H9 (cell line): Measurements from ENCODE around the gene GBP5. TPM values are rescaled to one million over a fixed set of nuclear protein-coding genes. Genes with fewer than 3 reads are reported as not detected.

Experiments used
- DNase-seq: peaks from one replicate; pipeline ENCODE4 v3.0.0-alpha.2; 2017
- H2AFZ ChIP-seq: one replicate; pipeline ENCODE4 v1.6.1; 2013; ENCODE audit warnings: mild to moderate bottlenecking, low read length, control low read depth, moderate library complexity
- H2AK5ac ChIP-seq: 2 replicates; pipeline ENCODE4 v1.6.1; 2013; ENCODE audit warnings: low read length, control low read depth, mixed read lengths; ENCODE audit not compliant: insufficient read length
- H2BK120ac ChIP-seq: one replicate; pipeline ENCODE4 v1.6.1; 2013; ENCODE audit warnings: low read depth, mild to moderate bottlenecking, low read length, control low read depth, inconsistent platforms; ENCODE audit not compliant: poor library complexity, severe bottlenecking
- H2BK12ac ChIP-seq: 2 replicates; pipeline ENCODE4 v1.6.1; 2013; ENCODE audit warnings: low read length, control low read depth, mixed read lengths, low read depth; ENCODE audit not compliant: insufficient read length
- H2BK15ac ChIP-seq: 2 replicates; pipeline ENCODE4 v1.6.1; 2013; ENCODE audit warnings: low read depth, low read length, control low read depth
- H2BK20ac ChIP-seq: one replicate; pipeline ENCODE4 v1.6.1; 2013; ENCODE audit warnings: low read depth, mild to moderate bottlenecking, low read length, control low read depth, inconsistent platforms; ENCODE audit not compliant: poor library complexity, severe bottlenecking
- H2BK5ac ChIP-seq: 2 replicates; pipeline ENCODE4 v1.6.1; 2013; ENCODE audit warnings: low read length, control low read depth, mixed read lengths; ENCODE audit not compliant: insufficient read length
- H3K14ac ChIP-seq: 2 replicates; pipeline ENCODE4 v1.6.1; 2013; ENCODE audit warnings: low read length, control low read depth; ENCODE audit not compliant: insufficient read depth
- H3K18ac ChIP-seq: 2 replicates; pipeline ENCODE4 v1.6.1; 2013; ENCODE audit warnings: low read depth, mild to moderate bottlenecking, mixed read lengths, low read length, control low read depth; ENCODE audit not compliant: insufficient read length
- H3K23ac ChIP-seq: 2 replicates; pipeline ENCODE4 v1.6.1; 2013; ENCODE audit warnings: low read length, control low read depth, mixed read lengths, low read depth; ENCODE audit not compliant: insufficient read length
- H3K23me2 ChIP-seq: 2 replicates; pipeline ENCODE4 v1.6.1; 2013; ENCODE audit warnings: low read depth, mild to moderate bottlenecking, mixed read lengths, low read length, control low read depth; ENCODE audit not compliant: insufficient read length, poor library complexity, severe bottlenecking
- H3K27ac ChIP-seq: 2 replicates; pipeline ENCODE4 v1.5.1; 2013; ENCODE audit warnings: low read length, control low read depth, mixed read lengths, low read depth; ENCODE audit not compliant: insufficient read length
- H3K27me3 ChIP-seq: 2 replicates; pipeline ENCODE4 v1.6.1; 2013; ENCODE audit warnings: low read length, control low read depth, inconsistent platforms; ENCODE audit not compliant: insufficient read depth
- H3K4ac ChIP-seq: 2 replicates; pipeline ENCODE4 v1.6.1; 2013; ENCODE audit warnings: low read depth, mild to moderate bottlenecking, control low read depth, inconsistent platforms, low read length, moderate library complexity
- H3K4me1 ChIP-seq: 2 replicates; pipeline ENCODE4 v1.6.1; 2013; ENCODE audit warnings: low read length, control low read depth, inconsistent platforms; ENCODE audit not compliant: insufficient read depth
- H3K4me2 ChIP-seq: 2 replicates; pipeline ENCODE4 v1.6.1; 2013; ENCODE audit warnings: low read length, control low read depth, mixed read lengths; ENCODE audit not compliant: insufficient read length, insufficient read depth
- H3K56ac ChIP-seq: 2 replicates; pipeline ENCODE4 v1.6.1; 2013; ENCODE audit warnings: low read depth, mild to moderate bottlenecking, mixed read lengths, low read length, control low read depth; ENCODE audit not compliant: insufficient read length
- H3K79me1 ChIP-seq: 2 replicates; pipeline ENCODE4 v1.6.1; 2013; ENCODE audit warnings: low read depth, mild to moderate bottlenecking, moderate library complexity, low read length, control low read depth, inconsistent platforms; ENCODE audit not compliant: insufficient read depth, poor library complexity, severe bottlenecking
- H3K79me2 ChIP-seq: 2 replicates; pipeline ENCODE4 v1.6.1; 2013; ENCODE audit warnings: low read length, control low read depth, inconsistent platforms; ENCODE audit not compliant: insufficient read depth
- H3K9ac ChIP-seq: 2 replicates; pipeline ENCODE4 v1.6.1; 2013; ENCODE audit warnings: low read length, control low read depth, mixed read lengths; ENCODE audit not compliant: insufficient read length; ENCODE audit errors: extremely low read depth
- H3K9me3 ChIP-seq: one replicate; pipeline ENCODE4 v1.6.1; 2013; ENCODE audit warnings: low read depth, low read length, inconsistent platforms; ENCODE audit not compliant: control insufficient read depth
- H3T11ph ChIP-seq: one replicate; pipeline ENCODE4 v1.6.1; 2013; ENCODE audit warnings: mild to moderate bottlenecking, low read length, control low read depth, inconsistent platforms
- H4K20me1 ChIP-seq: one replicate; pipeline ENCODE4 v1.6.1; 2013; ENCODE audit not compliant: control insufficient read depth, insufficient read length, insufficient read depth
- H4K5ac ChIP-seq: 2 replicates; pipeline ENCODE4 v1.6.1; 2013; ENCODE audit warnings: low read depth, mild to moderate bottlenecking, mixed read lengths, low read length, control low read depth; ENCODE audit not compliant: insufficient read length
- H4K8ac ChIP-seq: replicated peaks from 2 replicates; pipeline ENCODE4 v1.6.1; 2013; ENCODE audit warnings: low read length, control low read depth, mixed read lengths, low read depth; ENCODE audit not compliant: insufficient read length
- H4K91ac ChIP-seq: 2 replicates; pipeline ENCODE4 v1.6.1; 2013; ENCODE audit warnings: low read depth, mild to moderate bottlenecking, moderate library complexity, mixed read lengths, low read length, control low read depth; ENCODE audit not compliant: insufficient read length
- H3K27ac Mint-ChIP-seq, 3 experiments: 2 replicates in 2 of 3; 3 replicates in 1 of 3; pipeline ENCODE4 v1.8.0; 2020 to 2021; ENCODE audit warnings: mixed read lengths in 3 of 3, mild to moderate bottlenecking in 1 of 3, moderate library complexity in 1 of 3
- H3K27me3 Mint-ChIP-seq: 2 replicates; pipeline ENCODE4 v1.8.0; 2021; ENCODE audit warnings: low read depth, mild to moderate bottlenecking, moderate library complexity, mixed read lengths
- H3K36me3 Mint-ChIP-seq, 3 experiments: 2 replicates in 2 of 3; 3 replicates in 1 of 3; pipeline ENCODE4 v1.8.0; 2020 to 2021; ENCODE audit warnings: low read depth in 3 of 3, mixed read lengths in 3 of 3; ENCODE audit not compliant: insufficient read depth in 1 of 3
- H3K4me1 Mint-ChIP-seq, 2 experiments: 2 replicates each; pipeline ENCODE4 v1.8.0; 2020; ENCODE audit warnings: mixed read lengths in 2 of 2
- H3K4me3 Mint-ChIP-seq, 2 experiments: 2 replicates in 1 of 2; 3 replicates in 1 of 2; pipeline ENCODE4 v1.8.0; 2020 to 2021; ENCODE audit warnings: mild to moderate bottlenecking in 2 of 2, mixed read lengths in 2 of 2, moderate library complexity in 1 of 2
- H3K9me3 Mint-ChIP-seq, 2 experiments: 2 replicates in 1 of 2; 3 replicates in 1 of 2; pipeline ENCODE4 v1.8.0; 2020; ENCODE audit warnings: mild to moderate bottlenecking in 2 of 2, mixed read lengths in 2 of 2, moderate library complexity in 1 of 2
- CTCF ChIP-seq: fragments of 200-600 bp; sonication (generic); conservative IDR thresholded peaks from 3 replicates; pipeline ENCODE4 v1.8.0; 2021; ENCODE audit warnings: antibody characterized with exemption, mild to moderate bottlenecking
- WGBS: extraction: QIAGEN DNeasy Blood & Tissue Kit; methylation state at CpG from one replicate; pipeline ENCODE4 v1.1.7; 2013; ENCODE audit warnings: missing lambda C conversion rate, low lambda C conversion rate, mixed read lengths; ENCODE audit not compliant: insufficient read length; ENCODE audit errors: extremely low coverage; 5-methylcytosine and 5-hydroxymethylcytosine counted together
- total RNA-seq: library from RNA; stranded (reverse); gene quantifications from 2 replicates; pipeline ENCODE4 v1.2.1, GENCODE V29; 2021

Gene GBP5
- total RNA-seq, 1 experiment from 2014 or later, result not detected

- Histone ChIP-seq H3K4me2 (no peak overlapping the region), H3K27me3 (no peaks in the 10 kb centered on the region), H3K4me1 (no peaks in the 10 kb centered on the region), H4K20me1 (no peaks in the 10 kb centered on the region), H2BK20ac (no peak overlapping the region), H4K5ac (no peak overlapping the region), H3K23me2 (no peaks in the 10 kb centered on the region), H2BK5ac (no peak overlapping the region), H3K27ac (no peak overlapping the region), H3T11ph (no peak overlapping the region), H3K14ac (no peak overlapping the region), H2BK12ac (no peak overlapping the region), H3K56ac (no peak overlapping the region), H2BK15ac (no peak overlapping the region), H3K18ac (no peak overlapping the region), H3K9ac (no peak overlapping the region), H2AFZ (no peak overlapping the region), H2AK5ac (no peak overlapping the region), H4K8ac (no peak overlapping the region), H3K79me2 (no peaks in the 10 kb centered on the region), H4K91ac (no peak overlapping the region), H3K4ac (no peak overlapping the region), H2BK120ac (no peak overlapping the region), H3K79me1 (no peaks in the 10 kb centered on the region), H3K23ac (no peak overlapping the region), H3K9me3 (no peaks in the 10 kb centered on the region)
- no peak overlapping the region for H3K4me3 Mint-ChIP-seq
- no peak overlapping the region for H3K27ac Mint-ChIP-seq
- no peaks in the 10 kb centered on the region for H3K27me3 Mint-ChIP-seq
- no peak for TF ChIP-seq CTCF
- no peak for DNase-seq
- H3K4me1 Mint-ChIP-seq, result no peaks in the 10 kb centered on the region
- no CpG with 5 or more reads among the region's 3 CpGs for WGBS
- H3K9me3 Mint-ChIP-seq, result peaks cover 0 to 4% of the 10 kb centered on the region in 2 experiments; a peak in 4 of 5 replicates
- H3K36me3 Mint-ChIP-seq, result peaks cover 0 to 4% (median 2%) of the 10 kb centered on the region in 3 experiments; a peak in 2 of 7 replicates
Measured at GRCh38 chr1:89286549-89287180, 14.0 kb upstream of the GBP5 start.
